Gastroesophageal sphincter (tissue), 3 donors: ENCODE measurements around the gene VMP1.
"Not testable (repeated sequence)": the region's sequence is repeated elsewhere in the genome, so short reads cannot be mapped to it uniquely, and the experiment has no call there.

Experiments
- CTCF ChIP-seq, 4 experiments: fragments of 200-600 bp in 2 of 4; fragments of 450-650 bp in 2 of 4; sonication (generic) in 1 of 4; IDR thresholded peaks; one replicate each; pipeline ENCODE4 v1.5.1; 2017 to 2019; ENCODE audit warnings: antibody characterized with exemption in 4 of 4, mild to moderate bottlenecking in 2 of 4, moderate library complexity in 2 of 4
- POLR2A ChIP-seq, 2 donors: fragments of 450-650 bp; IDR thresholded peaks; one replicate each; pipeline ENCODE4 v1.6.1; 2017; ENCODE audit warnings: antibody characterized with exemption in 2 of 2, mild to moderate bottlenecking in 2 of 2, moderate library complexity in 1 of 2

GRCh38 chr17:59780548-59780947 is 73.1 kb downstream of the VMP1 start:
- not testable (repeated sequence) for TF ChIP-seq POLR2A, CTCF (IDR thresholded peaks at IDR 0.05)
